H9 (cell line): ENCODE data around the gene DNAAF5. TPM values are rescaled to one million over a fixed set of nuclear protein-coding genes. Genes with fewer than 3 reads are reported as not detected.
A peak's percentile ranks its signal among the peaks of the same experiment; 100 is the strongest.

ENCODE experiments used
- DNase-seq: peaks from one replicate; pipeline ENCODE4 v3.0.0-alpha.2; 2017
- H2AFZ ChIP-seq: one replicate; pipeline ENCODE4 v1.6.1; 2013; ENCODE audit warnings: mild to moderate bottlenecking, low read length, control low read depth, moderate library complexity
- H2AK5ac ChIP-seq: 2 replicates; pipeline ENCODE4 v1.6.1; 2013; ENCODE audit warnings: low read length, control low read depth, mixed read lengths; ENCODE audit not compliant: insufficient read length
- H2BK120ac ChIP-seq: one replicate; pipeline ENCODE4 v1.6.1; 2013; ENCODE audit warnings: low read depth, mild to moderate bottlenecking, low read length, control low read depth, inconsistent platforms; ENCODE audit not compliant: poor library complexity, severe bottlenecking
- H2BK12ac ChIP-seq: 2 replicates; pipeline ENCODE4 v1.6.1; 2013; ENCODE audit warnings: low read length, control low read depth, mixed read lengths, low read depth; ENCODE audit not compliant: insufficient read length
- H2BK15ac ChIP-seq: 2 replicates; pipeline ENCODE4 v1.6.1; 2013; ENCODE audit warnings: low read depth, low read length, control low read depth
- H2BK20ac ChIP-seq: one replicate; pipeline ENCODE4 v1.6.1; 2013; ENCODE audit warnings: low read depth, mild to moderate bottlenecking, low read length, control low read depth, inconsistent platforms; ENCODE audit not compliant: poor library complexity, severe bottlenecking
- H2BK5ac ChIP-seq: 2 replicates; pipeline ENCODE4 v1.6.1; 2013; ENCODE audit warnings: low read length, control low read depth, mixed read lengths; ENCODE audit not compliant: insufficient read length
- H3K14ac ChIP-seq: 2 replicates; pipeline ENCODE4 v1.6.1; 2013; ENCODE audit warnings: low read length, control low read depth; ENCODE audit not compliant: insufficient read depth
- H3K18ac ChIP-seq: 2 replicates; pipeline ENCODE4 v1.6.1; 2013; ENCODE audit warnings: low read depth, mild to moderate bottlenecking, mixed read lengths, low read length, control low read depth; ENCODE audit not compliant: insufficient read length
- H3K23ac ChIP-seq: 2 replicates; pipeline ENCODE4 v1.6.1; 2013; ENCODE audit warnings: low read length, control low read depth, mixed read lengths, low read depth; ENCODE audit not compliant: insufficient read length
- H3K23me2 ChIP-seq: 2 replicates; pipeline ENCODE4 v1.6.1; 2013; ENCODE audit warnings: low read depth, mild to moderate bottlenecking, mixed read lengths, low read length, control low read depth; ENCODE audit not compliant: insufficient read length, poor library complexity, severe bottlenecking
- H3K27ac ChIP-seq: 2 replicates; pipeline ENCODE4 v1.5.1; 2013; ENCODE audit warnings: low read length, control low read depth, mixed read lengths, low read depth; ENCODE audit not compliant: insufficient read length
- H3K27me3 ChIP-seq: 2 replicates; pipeline ENCODE4 v1.6.1; 2013; ENCODE audit warnings: low read length, control low read depth, inconsistent platforms; ENCODE audit not compliant: insufficient read depth
- H3K4ac ChIP-seq: 2 replicates; pipeline ENCODE4 v1.6.1; 2013; ENCODE audit warnings: low read depth, mild to moderate bottlenecking, control low read depth, inconsistent platforms, low read length, moderate library complexity
- H3K4me1 ChIP-seq: 2 replicates; pipeline ENCODE4 v1.6.1; 2013; ENCODE audit warnings: low read length, control low read depth, inconsistent platforms; ENCODE audit not compliant: insufficient read depth
- H3K4me2 ChIP-seq: 2 replicates; pipeline ENCODE4 v1.6.1; 2013; ENCODE audit warnings: low read length, control low read depth, mixed read lengths; ENCODE audit not compliant: insufficient read length, insufficient read depth
- H3K56ac ChIP-seq: 2 replicates; pipeline ENCODE4 v1.6.1; 2013; ENCODE audit warnings: low read depth, mild to moderate bottlenecking, mixed read lengths, low read length, control low read depth; ENCODE audit not compliant: insufficient read length
- H3K79me1 ChIP-seq: 2 replicates; pipeline ENCODE4 v1.6.1; 2013; ENCODE audit warnings: low read depth, mild to moderate bottlenecking, moderate library complexity, low read length, control low read depth, inconsistent platforms; ENCODE audit not compliant: insufficient read depth, poor library complexity, severe bottlenecking
- H3K79me2 ChIP-seq: 2 replicates; pipeline ENCODE4 v1.6.1; 2013; ENCODE audit warnings: low read length, control low read depth, inconsistent platforms; ENCODE audit not compliant: insufficient read depth
- H3K9ac ChIP-seq: 2 replicates; pipeline ENCODE4 v1.6.1; 2013; ENCODE audit warnings: low read length, control low read depth, mixed read lengths; ENCODE audit not compliant: insufficient read length; ENCODE audit errors: extremely low read depth
- H3K9me3 ChIP-seq: one replicate; pipeline ENCODE4 v1.6.1; 2013; ENCODE audit warnings: low read depth, low read length, inconsistent platforms; ENCODE audit not compliant: control insufficient read depth
- H3T11ph ChIP-seq: one replicate; pipeline ENCODE4 v1.6.1; 2013; ENCODE audit warnings: mild to moderate bottlenecking, low read length, control low read depth, inconsistent platforms
- H4K20me1 ChIP-seq: one replicate; pipeline ENCODE4 v1.6.1; 2013; ENCODE audit not compliant: control insufficient read depth, insufficient read length, insufficient read depth
- H4K5ac ChIP-seq: 2 replicates; pipeline ENCODE4 v1.6.1; 2013; ENCODE audit warnings: low read depth, mild to moderate bottlenecking, mixed read lengths, low read length, control low read depth; ENCODE audit not compliant: insufficient read length
- H4K8ac ChIP-seq: replicated peaks from 2 replicates; pipeline ENCODE4 v1.6.1; 2013; ENCODE audit warnings: low read length, control low read depth, mixed read lengths, low read depth; ENCODE audit not compliant: insufficient read length
- H4K91ac ChIP-seq: 2 replicates; pipeline ENCODE4 v1.6.1; 2013; ENCODE audit warnings: low read depth, mild to moderate bottlenecking, moderate library complexity, mixed read lengths, low read length, control low read depth; ENCODE audit not compliant: insufficient read length
- H3K27ac Mint-ChIP-seq, 3 experiments: 2 replicates in 2 of 3; 3 replicates in 1 of 3; pipeline ENCODE4 v1.8.0; 2020 to 2021; ENCODE audit warnings: mixed read lengths in 3 of 3, mild to moderate bottlenecking in 1 of 3, moderate library complexity in 1 of 3
- H3K27me3 Mint-ChIP-seq: 2 replicates; pipeline ENCODE4 v1.8.0; 2021; ENCODE audit warnings: low read depth, mild to moderate bottlenecking, moderate library complexity, mixed read lengths
- H3K36me3 Mint-ChIP-seq, 3 experiments: 2 replicates in 2 of 3; 3 replicates in 1 of 3; pipeline ENCODE4 v1.8.0; 2020 to 2021; ENCODE audit warnings: low read depth in 3 of 3, mixed read lengths in 3 of 3; ENCODE audit not compliant: insufficient read depth in 1 of 3
- H3K4me1 Mint-ChIP-seq, 2 experiments: 2 replicates each; pipeline ENCODE4 v1.8.0; 2020; ENCODE audit warnings: mixed read lengths in 2 of 2
- H3K4me3 Mint-ChIP-seq, 2 experiments: 2 replicates in 1 of 2; 3 replicates in 1 of 2; pipeline ENCODE4 v1.8.0; 2020 to 2021; ENCODE audit warnings: mild to moderate bottlenecking in 2 of 2, mixed read lengths in 2 of 2, moderate library complexity in 1 of 2
- H3K9me3 Mint-ChIP-seq, 2 experiments: 2 replicates in 1 of 2; 3 replicates in 1 of 2; pipeline ENCODE4 v1.8.0; 2020; ENCODE audit warnings: mild to moderate bottlenecking in 2 of 2, mixed read lengths in 2 of 2, moderate library complexity in 1 of 2
- WGBS: extraction: QIAGEN DNeasy Blood & Tissue Kit; methylation state at CpG from one replicate; pipeline ENCODE4 v1.1.7; 2013; ENCODE audit warnings: missing lambda C conversion rate, low lambda C conversion rate, mixed read lengths; ENCODE audit not compliant: insufficient read length; ENCODE audit errors: extremely low coverage; 5-methylcytosine and 5-hydroxymethylcytosine counted together
- total RNA-seq: library from RNA; stranded (reverse); gene quantifications from 2 replicates; pipeline ENCODE4 v1.2.1, GENCODE V29; 2021
- TF ChIP-seq, protein P1 (sequence below): fragments of 200-600 bp; sonication (generic); conservative IDR thresholded peaks from 3 replicates; pipeline ENCODE4 v1.8.0; 2021; ENCODE audit warnings: antibody characterized with exemption, mild to moderate bottlenecking

Gene DNAAF5
- total RNA-seq, 1 experiment from 2014 or later: 43.5 TPM

DNA sequence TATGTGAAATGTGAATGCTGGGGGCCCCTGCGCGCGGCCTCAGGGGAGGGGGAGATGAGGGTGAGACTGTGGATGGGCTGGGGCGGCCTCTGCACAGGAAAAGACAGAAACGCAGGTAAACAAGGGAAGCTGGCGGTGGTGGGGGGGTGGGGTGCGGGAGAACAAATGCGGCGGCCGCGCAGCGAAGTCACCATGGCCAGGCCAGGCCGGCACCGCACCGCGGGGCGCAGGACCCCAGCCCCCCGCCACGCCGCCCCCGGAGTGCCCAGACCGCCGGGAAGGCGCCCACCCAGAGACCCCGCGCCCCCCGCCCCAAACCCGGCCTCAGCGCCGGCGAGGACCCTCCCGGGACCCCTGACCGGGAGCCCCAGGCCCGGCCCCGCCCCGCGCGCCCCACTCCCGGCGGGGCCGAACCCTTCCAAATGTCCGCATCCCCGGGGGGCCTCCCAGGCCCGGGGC, 14.5 kb upstream of the DNAAF5 start:
- H4K8ac ChIP-seq: no peak overlapping the region
- no peak overlapping the region for H3K56ac ChIP-seq
- H3K79me2 ChIP-seq: no peaks in the 10 kb centered on the region; the same call in 1 of the 2 replicates
- Mint-ChIP-seq H3K36me3 (peaks cover 22 to 30% (median 27%) of the 10 kb centered on the region in 3 experiments), H3K27ac (no peak overlapping the region), H3K27me3 (peaks cover 4% of the 10 kb centered on the region), H3K9me3 (peaks cover 0 to under 1% of the 10 kb centered on the region in 2 experiments; a peak in 2 of 5 replicates), H3K4me1 (peaks cover 5 to 17% of the 10 kb centered on the region in 2 experiments), H3K4me3 (no peak overlapping the region)
- no peaks in the 10 kb centered on the region for H3K4me1 ChIP-seq
- no peak overlapping the region for H2BK120ac ChIP-seq
- H2BK5ac ChIP-seq: no peak overlapping the region
- H2BK12ac ChIP-seq: no peak overlapping the region
- H4K91ac ChIP-seq: no peak overlapping the region
- H2AFZ ChIP-seq: no peak overlapping the region
- H4K20me1 ChIP-seq: no peaks in the 10 kb centered on the region
- WGBS: no CpG with 5 or more reads among the region's 44 CpGs
- peaks cover 3% of the 10 kb centered on the region for H3K23me2 ChIP-seq
- H2BK20ac ChIP-seq: no peak overlapping the region
- no peak overlapping the region for H3K9ac ChIP-seq
- no peak overlapping the region for H2AK5ac ChIP-seq
- H4K5ac ChIP-seq: no peak overlapping the region
- H3K4me2 ChIP-seq: no peak overlapping the region
- no peak overlapping the region for H3K18ac ChIP-seq
- H3K9me3 ChIP-seq: no peaks in the 10 kb centered on the region
- H3K23ac ChIP-seq: no peak overlapping the region
- H2BK15ac ChIP-seq: no peak overlapping the region
- no peak overlapping the region for H3K4ac ChIP-seq
- no peak overlapping the region for H3T11ph ChIP-seq
- no peaks in the 10 kb centered on the region for H3K27me3 ChIP-seq
- H3K79me1 ChIP-seq: peaks cover 9% of the 10 kb centered on the region
- TF ChIP-seq, protein P1, sequence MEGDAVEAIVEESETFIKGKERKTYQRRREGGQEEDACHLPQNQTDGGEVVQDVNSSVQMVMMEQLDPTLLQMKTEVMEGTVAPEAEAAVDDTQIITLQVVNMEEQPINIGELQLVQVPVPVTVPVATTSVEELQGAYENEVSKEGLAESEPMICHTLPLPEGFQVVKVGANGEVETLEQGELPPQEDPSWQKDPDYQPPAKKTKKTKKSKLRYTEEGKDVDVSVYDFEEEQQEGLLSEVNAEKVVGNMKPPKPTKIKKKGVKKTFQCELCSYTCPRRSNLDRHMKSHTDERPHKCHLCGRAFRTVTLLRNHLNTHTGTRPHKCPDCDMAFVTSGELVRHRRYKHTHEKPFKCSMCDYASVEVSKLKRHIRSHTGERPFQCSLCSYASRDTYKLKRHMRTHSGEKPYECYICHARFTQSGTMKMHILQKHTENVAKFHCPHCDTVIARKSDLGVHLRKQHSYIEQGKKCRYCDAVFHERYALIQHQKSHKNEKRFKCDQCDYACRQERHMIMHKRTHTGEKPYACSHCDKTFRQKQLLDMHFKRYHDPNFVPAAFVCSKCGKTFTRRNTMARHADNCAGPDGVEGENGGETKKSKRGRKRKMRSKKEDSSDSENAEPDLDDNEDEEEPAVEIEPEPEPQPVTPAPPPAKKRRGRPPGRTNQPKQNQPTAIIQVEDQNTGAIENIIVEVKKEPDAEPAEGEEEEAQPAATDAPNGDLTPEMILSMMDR: no peak
- no peak for DNase-seq
- H3K27ac ChIP-seq: no peak overlapping the region
- 0 out of 2 replicates have a peak overlapping the region, but pooled peaks have one; percentile 1 for H3K14ac ChIP-seq
